Measurements from ENCODE around the gene TBX2. TPM values are rescaled to one million over a fixed set of nuclear protein-coding genes. Genes with fewer than 3 reads are reported as not detected.
"Not testable (repeated sequence)": the region's sequence is repeated elsewhere in the genome, so short reads cannot be mapped to it uniquely, and the experiment has no call there.

Gene TBX2
- total and polyA plus RNA-seq, 5 experiments from 2014 or later: 0.13 TPM; not detected in 4

DNA sequence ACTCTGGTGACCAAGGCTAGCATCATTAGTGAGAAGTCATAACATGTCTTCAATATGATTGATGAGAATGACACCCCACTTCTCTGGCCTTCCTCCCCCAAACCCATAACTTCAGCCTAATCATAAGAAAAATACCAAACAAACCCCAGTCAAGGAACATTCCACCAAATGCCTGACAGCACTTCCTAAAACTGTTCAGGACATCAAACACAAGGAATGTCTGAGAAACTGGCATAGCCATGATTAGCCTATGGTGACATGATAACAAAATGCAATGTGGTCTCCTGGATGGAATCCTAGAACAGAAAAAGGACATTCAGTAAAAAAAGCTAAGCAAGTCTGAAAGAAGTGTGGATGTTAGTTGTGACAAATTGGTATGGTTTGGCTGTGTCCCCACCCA, 27.9 kb downstream of the TBX2 start:
- Mint-ChIP-seq H3K4me3 (no peak overlapping the region), H3K36me3 (no peaks in the 10 kb centered on the region), H3K27me3 (peaks cover 12 to 34% (median 27%) of the 10 kb centered on the region in 5 donors), H3K4me1 (no peaks in the 10 kb centered on the region), H3K9me3 (no peaks in the 10 kb centered on the region), H3K27ac (no peak overlapping the region)
- no peak for ATAC-seq
- DNase-seq: no peak
- POLR2A ChIA-PET: no interaction called here

- no peak overlapping the region for H3K4me3 Mint-ChIP-seq
- no peak overlapping the region for H3K27ac Mint-ChIP-seq
- DNase-seq (no peak), ATAC-seq (no peak)
- peaks cover 7 to 26% (median 18%) of the 10 kb centered on the region in 5 donors for H3K27me3 Mint-ChIP-seq
- POLR2A ChIA-PET: no interaction called here
- H3K9me3 Mint-ChIP-seq: peaks cover 0 to 5% (median 0%) of the 10 kb centered on the region in 9 donors
- no peaks in the 10 kb centered on the region for H3K36me3 Mint-ChIP-seq
- H3K4me1 Mint-ChIP-seq: no peaks in the 10 kb centered on the region
Observed at GRCh38 chr17:61429274-61429673, 29.6 kb downstream of the TBX2 start.

GRCh38 chr17:61429831-61430230, 30.2 kb downstream of the TBX2 start:
- H3K9me3 Mint-ChIP-seq, H3K4me1 Mint-ChIP-seq, DNase-seq, ATAC-seq, H3K27ac Mint-ChIP-seq, H3K36me3 Mint-ChIP-seq, H3K4me3 Mint-ChIP-seq, POLR2A ChIA-PET: not testable (repeated sequence)
- H3K27me3 Mint-ChIP-seq: peaks cover 4 to 31% (median 15%) of the 10 kb centered on the region in 5 donors

DNA sequence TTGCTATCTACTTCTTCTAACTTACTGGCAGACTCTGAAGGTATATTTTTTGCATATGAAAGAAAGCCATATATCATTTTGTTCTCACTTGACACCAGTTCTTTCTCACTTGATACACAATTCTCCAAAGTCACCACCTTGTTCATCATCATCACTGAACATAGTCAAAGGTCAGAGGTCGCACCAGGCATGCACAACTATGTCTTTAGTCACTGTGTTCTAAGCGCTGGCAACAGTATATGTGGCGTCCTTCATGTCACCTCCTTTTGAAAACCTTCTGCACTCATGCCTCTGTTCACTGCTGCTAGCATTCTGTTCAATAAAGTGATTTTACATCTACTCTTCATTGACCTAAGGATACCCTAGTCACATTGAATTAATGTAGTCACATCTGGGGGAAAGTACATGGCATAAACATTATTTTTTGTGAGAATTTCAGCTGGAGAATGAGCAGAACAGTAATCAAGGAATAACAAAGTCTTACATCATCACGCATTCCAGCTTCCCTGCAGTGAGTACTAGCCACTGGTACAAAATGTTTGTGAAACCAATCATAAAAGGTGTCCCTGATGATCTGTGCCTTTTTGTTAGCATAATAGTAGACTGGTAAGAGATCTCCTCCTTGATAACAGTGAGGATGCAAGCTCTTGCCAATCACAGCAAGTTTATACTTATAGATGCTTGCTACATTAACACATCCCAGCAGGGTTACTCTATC, 32.1 kb downstream of the TBX2 start:
- H3K9me3 Mint-ChIP-seq: peaks cover 0 to 23% (median 9%) of the 10 kb centered on the region in 9 donors
- DNase-seq: no peak
- ATAC-seq: no peak
- peaks cover 0 to 10% (median 2%) of the 10 kb centered on the region in 3 donors for H3K36me3 Mint-ChIP-seq
- no peaks in the 10 kb centered on the region for H3K4me1 Mint-ChIP-seq
- POLR2A ChIA-PET: no interaction called here
- no peak overlapping the region for H3K27ac Mint-ChIP-seq
- H3K4me3 Mint-ChIP-seq: no peak overlapping the region
- H3K27me3 Mint-ChIP-seq: peaks cover 4 to 42% (median 6%) of the 10 kb centered on the region in 5 donors

DNA sequence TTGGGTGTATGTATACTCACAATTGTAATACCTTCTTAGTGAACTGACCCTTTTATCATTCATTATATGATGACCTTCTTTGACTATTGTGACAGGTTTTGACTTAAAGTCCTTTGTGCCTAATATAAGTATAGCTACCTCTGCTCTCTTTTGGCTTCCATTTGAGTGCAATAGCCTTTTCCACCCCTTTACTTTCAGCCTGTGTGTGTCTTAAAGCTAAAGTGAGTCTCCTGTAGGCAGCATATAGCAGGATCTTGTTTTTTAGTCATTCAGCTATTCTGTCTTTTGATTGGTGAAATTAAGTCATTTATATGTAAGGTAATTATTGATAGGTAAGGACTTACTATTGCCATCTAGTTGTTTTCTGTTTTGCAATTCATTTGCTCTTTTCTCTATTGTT, 36.6 kb downstream of the TBX2 start:
- Mint-ChIP-seq H3K36me3 (peaks cover 3 to 38% (median 15%) of the 10 kb centered on the region in 3 donors), H3K9me3 (peaks cover 10 to 61% (median 36%) of the 10 kb centered on the region in 9 donors), H3K4me3 (no peak overlapping the region), H3K27ac (no peak overlapping the region), H3K27me3 (peaks cover 22 to 54% (median 36%) of the 10 kb centered on the region in 5 donors), H3K4me1 (no peaks in the 10 kb centered on the region)
- POLR2A ChIA-PET: no interaction called here
- ATAC-seq (no peak), DNase-seq (no peak)

- peaks cover 3 to 38% (median 15%) of the 10 kb centered on the region in 3 donors for H3K36me3 Mint-ChIP-seq
- no peak for ATAC-seq
- H3K4me3 Mint-ChIP-seq: no peak overlapping the region
- H3K27me3 Mint-ChIP-seq: peaks cover 26 to 58% (median 43%) of the 10 kb centered on the region in 5 donors
- no peaks in the 10 kb centered on the region for H3K4me1 Mint-ChIP-seq
- no peak overlapping the region for H3K27ac Mint-ChIP-seq
- peaks cover 10 to 61% (median 36%) of the 10 kb centered on the region in 9 donors for H3K9me3 Mint-ChIP-seq
- POLR2A ChIA-PET: no interaction called here
- no peak for DNase-seq
Observed at GRCh38 chr17:61436995-61437704, 37.5 kb downstream of the TBX2 start.

DNA sequence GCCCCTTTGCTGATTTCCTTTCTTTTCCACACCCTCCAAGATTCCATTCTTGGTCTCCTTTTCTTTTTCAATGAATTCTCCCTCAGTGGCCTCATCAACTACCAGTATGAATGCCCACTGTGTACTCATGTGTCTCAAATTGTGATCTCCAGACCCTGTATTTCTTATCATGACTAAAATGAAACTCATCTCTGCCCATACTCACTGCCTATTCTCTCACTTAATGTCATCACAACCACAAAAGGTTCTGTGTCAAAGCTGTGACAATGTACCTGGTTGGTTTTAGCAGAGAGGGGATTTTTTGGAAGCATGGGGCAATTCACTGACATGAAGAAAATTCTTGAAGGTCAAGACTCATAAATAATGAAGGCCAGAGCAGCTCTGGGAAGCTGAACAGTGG, 41.1 kb downstream of the TBX2 start:
- Mint-ChIP-seq H3K27me3 (peaks cover 32 to 77% (median 51%) of the 10 kb centered on the region in 5 donors), H3K27ac (no peak overlapping the region)
- no peak for DNase-seq

GRCh38 chr17:61441507-61441906, 41.9 kb downstream of the TBX2 start:
- Mint-ChIP-seq H3K36me3 (peaks cover 3 to 27% (median 13%) of the 10 kb centered on the region in 3 donors), H3K9me3 (peaks cover 8 to 40% (median 23%) of the 10 kb centered on the region in 9 donors), H3K27me3 (peaks cover 30 to 81% (median 52%) of the 10 kb centered on the region in 5 donors)
- H3K4me1 Mint-ChIP-seq, DNase-seq, POLR2A ChIA-PET, H3K4me3 Mint-ChIP-seq, H3K27ac Mint-ChIP-seq, ATAC-seq: not testable (repeated sequence)

More for the DNA sequence above, 41.1 kb downstream of the TBX2 start:
- POLR2A ChIA-PET: no interaction called here
- ATAC-seq: no peak
- Mint-ChIP-seq H3K4me3 (no peak overlapping the region), H3K9me3 (peaks cover 10 to 48% (median 30%) of the 10 kb centered on the region in 9 donors), H3K4me1 (no peaks in the 10 kb centered on the region), H3K36me3 (peaks cover 3 to 33% (median 13%) of the 10 kb centered on the region in 3 donors)

GRCh38 chr17:61442136-61442775, 42.6 kb downstream of the TBX2 start:
- Mint-ChIP-seq H3K9me3 (peaks cover 4 to 33% (median 18%) of the 10 kb centered on the region in 9 donors), H3K4me1 (no peaks in the 10 kb centered on the region), H3K36me3 (peaks cover 0 to 22% (median 9%) of the 10 kb centered on the region in 3 donors), H3K4me3 (no peak overlapping the region), H3K27ac (no peak overlapping the region), H3K27me3 (peaks cover 26 to 74% (median 52%) of the 10 kb centered on the region in 5 donors)
- ATAC-seq (no peak), DNase-seq (no peak)
- POLR2A ChIA-PET: no interaction called here

GRCh38 chr17:61442878-61443474, 43.3 kb downstream of the TBX2 start:
- Mint-ChIP-seq H3K27me3 (peaks cover 25 to 68% (median 54%) of the 10 kb centered on the region in 5 donors), H3K27ac (no peak overlapping the region), H3K36me3 (peaks cover 0 to 17% (median 4%) of the 10 kb centered on the region in 3 donors), H3K9me3 (peaks cover 0 to 26% (median 11%) of the 10 kb centered on the region in 9 donors), H3K4me1 (no peaks in the 10 kb centered on the region), H3K4me3 (no peak overlapping the region)
- no peak for DNase-seq
- POLR2A ChIA-PET: no interaction called here
- ATAC-seq: no peak

DNA sequence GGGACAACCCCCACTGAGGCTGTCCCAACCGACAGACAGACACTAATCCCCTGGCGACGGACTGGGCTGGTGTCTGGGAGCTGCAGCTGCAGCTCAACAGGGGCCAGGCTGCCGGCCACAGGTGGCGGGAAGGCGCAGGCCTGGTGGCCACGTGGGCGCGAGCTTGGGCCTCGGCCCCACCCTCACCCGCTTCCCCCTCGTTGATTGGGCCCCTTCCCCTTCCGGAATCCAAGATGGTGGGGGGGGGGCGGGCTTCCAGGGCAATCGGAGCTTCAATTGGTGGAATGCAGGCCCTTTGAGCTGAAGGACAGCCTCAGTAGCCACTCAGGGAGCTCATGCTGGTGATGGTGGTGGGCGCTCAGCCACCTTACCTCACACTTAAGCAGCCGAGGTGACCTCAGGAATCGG, 43.8 kb downstream of the TBX2 start:
- H3K27me3 Mint-ChIP-seq: peaks cover 25 to 68% (median 55%) of the 10 kb centered on the region in 5 donors
- H3K9me3 Mint-ChIP-seq: peaks cover 0 to 21% (median 9%) of the 10 kb centered on the region in 9 donors
- H3K4me1 Mint-ChIP-seq: no peaks in the 10 kb centered on the region
- peaks cover 0 to 17% (median 0%) of the 10 kb centered on the region in 3 donors for H3K36me3 Mint-ChIP-seq
- H3K27ac Mint-ChIP-seq: no peak overlapping the region
- DNase-seq (no peak), ATAC-seq (no peak)
- H3K4me3 Mint-ChIP-seq: no peak overlapping the region
- POLR2A ChIA-PET: no interaction called here

- H3K4me3 Mint-ChIP-seq: no peak overlapping the region
- DNase-seq (no peak), ATAC-seq (no peak)
- H3K27me3 Mint-ChIP-seq: peaks cover 24 to 65% (median 55%) of the 10 kb centered on the region in 5 donors
- H3K4me1 Mint-ChIP-seq: no peaks in the 10 kb centered on the region
- H3K9me3 Mint-ChIP-seq: peaks cover 0 to 20% (median 8%) of the 10 kb centered on the region in 9 donors
- POLR2A ChIA-PET: no interaction called here
- peaks cover 0 to 15% (median 0%) of the 10 kb centered on the region in 3 donors for H3K36me3 Mint-ChIP-seq
- H3K27ac Mint-ChIP-seq: no peak overlapping the region
Observed at GRCh38 chr17:61444075-61444474, 44.4 kb downstream of the TBX2 start.
